Activated T-cell treated with anti-CD3 and anti-CD28 coated beads, Interleukin-2, amount 50 U/mL, for 4 hours (primary cell): ENCODE data around the gene NPEPL1. TPM values are rescaled to one million over a fixed set of nuclear protein-coding genes. Genes with fewer than 3 reads are reported as not detected.

ENCODE experiments used
- ATAC-seq, 2 donors: fragments of 200-7000 bp; cut with Tn5 transposase; one replicate each; pipeline ENCODE4 v1.10.0; 2021
- DNase-seq: peaks from one replicate; pipeline ENCODE4 v3.0.0-alpha.2; 2020
- H3K27me3 Mint-ChIP-seq: one replicate; pipeline ENCODE4 v1.8.0; 2021; ENCODE audit warnings: low read depth, mixed read lengths
- H3K36me3 Mint-ChIP-seq: one replicate; pipeline ENCODE4 v1.8.0; 2022; ENCODE audit warnings: mixed read lengths; ENCODE audit not compliant: insufficient read depth
- H3K4me1 Mint-ChIP-seq: one replicate; pipeline ENCODE4 v1.8.0; 2021; ENCODE audit warnings: low read depth, mixed read lengths
- H3K4me3 Mint-ChIP-seq: one replicate; pipeline ENCODE4 v1.8.0; 2021; ENCODE audit warnings: mild to moderate bottlenecking, moderate library complexity, mixed read lengths
- H3K9me3 Mint-ChIP-seq: one replicate; pipeline ENCODE4 v1.8.0; 2021; ENCODE audit warnings: mixed read lengths
- total RNA-seq, 3 donors: library from RNA; stranded (reverse); gene quantifications; one replicate each; pipeline ENCODE4 v1.2.1, GENCODE V29; 2021

The NPEPL1 gene
- total RNA-seq, 3 donors from 2014 or later, result 11.5 to 17.2 (median 16.4) TPM

DNA sequence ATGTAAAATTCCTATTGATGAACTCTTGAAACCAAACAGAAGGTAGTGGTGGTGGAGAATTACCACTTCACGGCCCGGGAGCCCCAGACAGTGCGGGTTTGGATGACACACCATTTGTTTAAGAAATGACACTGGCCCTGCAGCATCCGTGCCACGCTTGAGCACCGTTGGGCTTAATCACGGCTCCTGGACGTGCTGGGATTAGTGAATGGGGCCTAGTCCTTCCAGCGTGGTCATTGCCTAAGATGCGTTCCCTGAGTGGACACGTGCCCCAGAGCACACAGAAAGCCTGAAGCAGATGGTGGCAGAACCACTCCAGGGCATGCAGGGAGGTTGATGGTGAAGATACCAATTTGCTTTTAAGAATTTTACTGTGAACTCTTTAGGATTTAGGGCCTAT lies 27.0 kb upstream of the NPEPL1 start:
- Mint-ChIP-seq H3K4me3 (no peak overlapping the region), H3K4me1 (peaks cover 44% of the 10 kb centered on the region), H3K27me3 (no peaks in the 10 kb centered on the region), H3K36me3 (peaks cover 30% of the 10 kb centered on the region), H3K9me3 (no peaks in the 10 kb centered on the region)
- DNase-seq, result no peak
- ATAC-seq, result no peak

DNA sequence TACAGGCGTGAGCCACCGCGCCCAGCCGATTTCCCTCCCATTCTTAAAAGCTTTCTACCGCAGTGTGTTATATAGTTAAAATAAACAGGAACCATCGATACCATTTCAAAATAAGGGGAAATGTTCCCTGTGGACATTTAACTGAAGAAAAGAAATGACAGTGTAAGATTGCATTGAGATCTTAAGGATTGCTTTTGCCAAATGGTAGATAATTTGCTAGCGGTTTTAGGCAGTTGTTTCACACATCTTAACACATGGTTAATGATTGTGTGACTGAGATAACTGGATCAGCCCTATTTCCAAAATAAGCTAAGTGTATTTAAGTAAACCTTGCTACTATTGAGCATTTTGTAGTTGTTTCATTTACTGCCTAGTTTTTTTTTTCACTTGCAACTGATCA lies 25.9 kb upstream of the NPEPL1 start:
- DNase-seq (no peak), ATAC-seq (no peak)
- H3K27me3 Mint-ChIP-seq, result no peaks in the 10 kb centered on the region
- H3K4me3 Mint-ChIP-seq, result no peak overlapping the region
- H3K36me3 Mint-ChIP-seq, result peaks cover 27% of the 10 kb centered on the region
- no peaks in the 10 kb centered on the region for H3K9me3 Mint-ChIP-seq
- H3K4me1 Mint-ChIP-seq, result peaks cover 34% of the 10 kb centered on the region

DNA sequence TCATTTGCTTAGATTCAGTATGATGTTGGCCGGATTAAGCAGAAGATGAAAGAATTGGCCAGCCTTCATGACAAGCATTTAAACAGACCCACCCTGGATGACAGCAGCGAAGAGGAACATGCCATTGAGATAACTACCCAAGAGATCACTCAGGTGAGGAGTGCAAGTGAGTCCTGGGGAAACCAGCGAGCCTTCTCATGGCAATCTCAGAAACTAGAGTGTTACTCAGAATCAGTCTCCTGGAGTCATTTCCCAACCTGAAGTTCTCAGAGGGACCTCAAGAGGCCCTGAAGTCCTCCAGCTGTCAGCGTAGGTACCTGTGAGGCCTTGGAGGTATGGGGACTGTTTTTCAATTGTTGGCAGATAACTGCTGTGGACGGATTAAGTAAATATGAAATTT lies 24.6 kb upstream of the NPEPL1 start:
- peaks cover 30% of the 10 kb centered on the region for H3K36me3 Mint-ChIP-seq
- no peak for ATAC-seq
- no peaks in the 10 kb centered on the region for H3K9me3 Mint-ChIP-seq
- no peak for DNase-seq
- peaks cover 26% of the 10 kb centered on the region for H3K4me1 Mint-ChIP-seq
- H3K4me3 Mint-ChIP-seq, result no peak overlapping the region
- no peaks in the 10 kb centered on the region for H3K27me3 Mint-ChIP-seq

DNA sequence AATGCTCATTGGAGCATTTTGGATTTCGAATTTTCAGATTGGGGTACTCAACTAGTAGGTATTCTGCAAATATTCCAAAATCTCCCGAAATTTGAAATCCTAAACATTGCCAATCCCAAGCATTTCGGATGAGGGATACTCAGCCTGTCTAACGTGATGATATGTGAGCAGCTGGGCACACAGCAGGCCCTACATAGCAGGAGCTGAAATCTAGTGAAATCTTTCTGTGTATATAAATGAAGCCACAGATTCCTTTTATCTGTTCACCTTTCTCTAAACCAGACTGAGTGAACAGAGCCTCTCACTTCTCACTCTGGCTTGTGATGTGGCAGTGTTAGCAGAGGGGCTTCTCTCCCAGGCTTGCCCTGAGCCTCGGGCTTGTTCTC lies 23.7 kb upstream of the NPEPL1 start:
- no peaks in the 10 kb centered on the region for H3K27me3 Mint-ChIP-seq
- H3K4me1 Mint-ChIP-seq, result peaks cover 22% of the 10 kb centered on the region
- ATAC-seq (no peak), DNase-seq (no peak)
- no peaks in the 10 kb centered on the region for H3K9me3 Mint-ChIP-seq
- no peak overlapping the region for H3K4me3 Mint-ChIP-seq
- peaks cover 29% of the 10 kb centered on the region for H3K36me3 Mint-ChIP-seq

DNA sequence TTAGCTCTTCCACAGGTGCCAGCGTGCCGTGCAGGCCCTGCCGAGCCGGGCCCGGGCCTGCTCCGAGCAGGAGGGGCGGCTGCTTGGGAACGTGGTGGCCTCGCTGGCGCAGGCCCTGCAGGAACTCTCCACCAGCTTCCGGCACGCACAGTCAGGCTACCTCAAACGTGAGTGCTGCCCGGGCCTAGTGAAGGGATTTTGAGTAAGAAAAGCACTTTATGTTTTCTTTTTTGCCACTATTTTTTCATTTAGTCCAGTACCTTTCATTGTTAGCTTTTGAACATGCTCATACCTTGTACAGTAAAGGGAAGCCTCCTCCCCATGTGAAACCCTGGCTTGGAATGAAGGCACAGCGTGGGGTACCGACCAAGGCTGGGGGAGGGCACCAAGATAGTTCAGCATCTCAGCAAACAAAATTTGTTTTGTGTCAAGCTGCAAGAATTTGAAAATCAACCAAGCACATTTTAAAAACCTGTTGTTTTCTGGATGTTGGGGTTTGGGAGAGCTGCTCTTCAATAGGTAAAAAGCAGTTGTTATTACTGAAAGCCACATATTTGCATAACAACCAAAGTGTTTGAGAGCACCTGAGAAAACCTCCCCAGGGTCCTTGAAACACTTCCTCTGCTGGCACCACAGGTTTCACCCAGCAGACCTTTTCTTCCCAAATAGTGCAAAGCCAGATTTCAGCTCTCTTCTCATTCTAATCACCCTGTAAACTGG lies 23.2 kb upstream of the NPEPL1 start:
- Mint-ChIP-seq H3K4me1 (peaks cover 18% of the 10 kb centered on the region), H3K36me3 (peaks cover 31% of the 10 kb centered on the region), H3K9me3 (no peaks in the 10 kb centered on the region), H3K4me3 (no peak overlapping the region), H3K27me3 (no peaks in the 10 kb centered on the region)
- ATAC-seq, result no peak
- no peak for DNase-seq

- DNase-seq, result no peak
- H3K27me3 Mint-ChIP-seq, result no peaks in the 10 kb centered on the region
- peaks cover 33% of the 10 kb centered on the region for H3K36me3 Mint-ChIP-seq
- ATAC-seq, result no peak
- peaks cover 12% of the 10 kb centered on the region for H3K4me1 Mint-ChIP-seq
- H3K4me3 Mint-ChIP-seq, result no peak overlapping the region
- H3K9me3 Mint-ChIP-seq, result no peaks in the 10 kb centered on the region
Measured at GRCh38 chr20:58670102-58670501, 22.5 kb upstream of the NPEPL1 start.

DNA sequence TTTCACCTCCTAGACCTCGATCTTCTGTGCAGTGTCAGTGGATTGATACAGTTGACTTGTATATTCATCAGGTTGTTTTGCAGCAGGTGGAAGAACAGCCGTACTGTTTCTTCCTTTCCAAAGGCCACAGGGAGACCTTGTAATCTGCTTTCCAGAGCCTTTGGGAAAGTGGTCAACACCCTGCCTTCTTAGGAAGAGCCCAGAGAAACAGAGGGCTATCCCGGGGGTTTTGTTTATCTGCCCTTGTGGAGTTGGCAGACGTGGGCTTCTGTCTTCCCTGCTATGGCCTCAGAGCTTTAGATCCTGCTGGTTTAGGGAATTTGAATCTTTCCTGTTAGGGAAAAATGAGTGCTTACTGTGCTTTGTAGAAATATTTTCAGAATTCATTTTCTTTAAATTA lies 21.9 kb upstream of the NPEPL1 start:
- no peak overlapping the region for H3K4me3 Mint-ChIP-seq
- H3K9me3 Mint-ChIP-seq, result no peaks in the 10 kb centered on the region
- no peak for DNase-seq
- peaks cover 9% of the 10 kb centered on the region for H3K4me1 Mint-ChIP-seq
- peaks cover 36% of the 10 kb centered on the region for H3K36me3 Mint-ChIP-seq
- ATAC-seq, result no peak
- H3K27me3 Mint-ChIP-seq, result no peaks in the 10 kb centered on the region

- no peak overlapping the region for H3K4me3 Mint-ChIP-seq
- peaks cover 31% of the 10 kb centered on the region for H3K36me3 Mint-ChIP-seq
- H3K9me3 Mint-ChIP-seq, result no peaks in the 10 kb centered on the region
- peaks cover 3% of the 10 kb centered on the region for H3K4me1 Mint-ChIP-seq
- ATAC-seq (no peak), DNase-seq (no peak)
- no peaks in the 10 kb centered on the region for H3K27me3 Mint-ChIP-seq
Measured at GRCh38 chr20:58673119-58673518, 19.5 kb upstream of the NPEPL1 start.

DNA sequence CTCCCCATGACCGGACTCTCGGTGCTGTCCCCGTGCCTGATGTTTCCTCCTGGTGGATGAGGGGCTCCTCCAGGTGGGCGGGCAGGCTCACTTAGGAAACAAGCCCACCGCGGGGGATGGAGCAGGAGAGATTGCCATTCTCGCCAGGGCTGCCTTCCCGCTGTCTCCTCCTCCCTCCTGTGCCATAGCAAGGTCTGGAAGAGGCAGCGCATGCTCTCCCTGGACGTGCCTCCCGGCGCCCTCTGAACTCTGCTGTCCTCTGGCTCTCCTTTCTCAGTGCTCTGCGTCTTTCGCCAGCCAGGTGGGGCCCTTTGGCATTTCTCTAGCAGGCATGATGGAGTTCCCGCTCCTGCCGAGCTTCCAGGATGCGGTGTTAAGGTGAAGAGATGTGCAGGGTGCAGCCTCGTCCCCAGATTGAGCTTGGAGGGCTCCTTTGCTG lies 17.4 kb upstream of the NPEPL1 start:
- peaks cover 44% of the 10 kb centered on the region for H3K36me3 Mint-ChIP-seq
- no peak overlapping the region for H3K4me3 Mint-ChIP-seq
- no peak for DNase-seq
- H3K4me1 Mint-ChIP-seq, result peaks cover 4% of the 10 kb centered on the region
- no peaks in the 10 kb centered on the region for H3K9me3 Mint-ChIP-seq
- no peaks in the 10 kb centered on the region for H3K27me3 Mint-ChIP-seq
- ATAC-seq, result no peak

DNA sequence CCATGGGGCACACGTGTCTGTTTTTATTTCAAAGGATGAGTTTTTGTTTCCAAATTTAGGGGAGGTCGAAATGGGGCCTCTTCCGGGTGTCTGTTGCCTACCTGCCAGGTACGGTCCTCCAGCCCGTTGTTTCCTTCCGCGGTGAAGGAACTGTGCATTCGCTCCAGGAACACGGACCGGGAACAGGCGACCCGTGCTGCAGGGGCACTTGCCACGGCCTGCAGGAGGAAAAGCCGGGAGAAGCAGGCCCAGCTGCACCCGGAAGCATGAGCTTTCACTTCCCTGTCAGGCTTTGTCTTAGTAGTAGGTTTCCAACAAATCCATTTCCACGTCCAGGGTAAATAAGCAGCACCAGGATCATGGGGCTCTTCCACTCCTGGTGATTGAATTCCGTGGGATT lies 17.0 kb upstream of the NPEPL1 start:
- H3K9me3 Mint-ChIP-seq, result no peaks in the 10 kb centered on the region
- H3K36me3 Mint-ChIP-seq, result peaks cover 43% of the 10 kb centered on the region
- peaks cover 1% of the 10 kb centered on the region for H3K4me1 Mint-ChIP-seq
- DNase-seq (no peak), ATAC-seq (no peak)
- H3K27me3 Mint-ChIP-seq, result no peaks in the 10 kb centered on the region
- H3K4me3 Mint-ChIP-seq, result no peak overlapping the region

DNA sequence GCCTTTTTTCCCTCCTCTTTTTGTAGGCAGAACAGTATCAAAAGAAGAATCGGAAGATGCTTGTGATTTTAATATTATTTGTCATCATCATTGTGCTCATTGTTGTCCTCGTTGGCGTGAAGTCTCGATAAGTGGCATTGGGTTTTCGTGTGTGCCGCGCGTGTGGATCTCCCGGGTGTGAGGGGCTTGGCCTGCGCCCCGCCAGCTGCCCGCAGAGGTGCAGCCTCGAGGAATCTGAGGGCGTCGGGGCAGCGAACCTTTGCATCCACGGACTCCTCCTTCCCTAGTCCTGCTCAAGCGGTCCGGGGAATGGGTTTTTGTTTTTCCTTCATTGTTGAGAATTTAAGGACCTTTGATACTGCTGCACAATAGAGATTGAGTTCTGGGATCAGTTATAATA lies 16.4 kb upstream of the NPEPL1 start:
- no peak for DNase-seq
- H3K27me3 Mint-ChIP-seq, result no peaks in the 10 kb centered on the region
- peaks cover 1% of the 10 kb centered on the region for H3K4me1 Mint-ChIP-seq
- no peak for ATAC-seq
- H3K4me3 Mint-ChIP-seq, result no peak overlapping the region
- H3K9me3 Mint-ChIP-seq, result no peaks in the 10 kb centered on the region
- H3K36me3 Mint-ChIP-seq, result peaks cover 44% of the 10 kb centered on the region

DNA sequence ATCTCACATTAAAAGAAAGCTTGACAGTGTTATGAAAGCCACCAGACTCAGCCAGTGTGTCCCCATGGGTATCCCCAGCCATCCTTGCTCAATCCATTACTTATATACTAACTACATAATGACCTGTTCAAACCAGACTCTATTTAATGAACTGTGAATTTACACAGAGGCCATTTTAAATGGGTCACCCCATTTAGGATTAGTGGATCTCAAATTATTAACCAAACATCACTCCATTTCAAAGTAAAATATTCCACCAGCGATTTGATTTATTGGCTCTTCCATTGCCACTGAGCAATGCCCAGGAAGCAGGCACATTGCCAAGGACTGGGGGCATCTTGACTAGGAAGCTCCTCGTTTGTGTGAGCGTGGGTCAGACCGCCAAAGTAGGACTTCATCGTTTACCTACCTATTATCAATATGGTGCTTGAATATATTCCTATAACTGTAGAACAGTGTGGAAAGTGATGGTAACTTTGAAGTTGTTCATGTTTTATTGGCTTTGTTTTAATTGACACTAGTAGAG lies 15.5 kb upstream of the NPEPL1 start:
- no peaks in the 10 kb centered on the region for H3K27me3 Mint-ChIP-seq
- peaks cover 44% of the 10 kb centered on the region for H3K36me3 Mint-ChIP-seq
- H3K4me1 Mint-ChIP-seq, result peaks cover 1% of the 10 kb centered on the region
- no peaks in the 10 kb centered on the region for H3K9me3 Mint-ChIP-seq
- no peak overlapping the region for H3K4me3 Mint-ChIP-seq
- no peak for ATAC-seq
- DNase-seq, result no peak

- no peak for ATAC-seq
- H3K4me1 Mint-ChIP-seq, result peaks cover 1% of the 10 kb centered on the region
- no peaks in the 10 kb centered on the region for H3K27me3 Mint-ChIP-seq
- no peaks in the 10 kb centered on the region for H3K9me3 Mint-ChIP-seq
- H3K4me3 Mint-ChIP-seq, result no peak overlapping the region
- H3K36me3 Mint-ChIP-seq, result peaks cover 41% of the 10 kb centered on the region
- no peak for DNase-seq
Measured at GRCh38 chr20:58677808-58678207, 14.8 kb upstream of the NPEPL1 start.

- H3K27me3 Mint-ChIP-seq, result no peaks in the 10 kb centered on the region
- H3K4me3 Mint-ChIP-seq, result no peak overlapping the region
Measured at GRCh38 chr20:58678806-58679205, 13.8 kb upstream of the NPEPL1 start.

DNA sequence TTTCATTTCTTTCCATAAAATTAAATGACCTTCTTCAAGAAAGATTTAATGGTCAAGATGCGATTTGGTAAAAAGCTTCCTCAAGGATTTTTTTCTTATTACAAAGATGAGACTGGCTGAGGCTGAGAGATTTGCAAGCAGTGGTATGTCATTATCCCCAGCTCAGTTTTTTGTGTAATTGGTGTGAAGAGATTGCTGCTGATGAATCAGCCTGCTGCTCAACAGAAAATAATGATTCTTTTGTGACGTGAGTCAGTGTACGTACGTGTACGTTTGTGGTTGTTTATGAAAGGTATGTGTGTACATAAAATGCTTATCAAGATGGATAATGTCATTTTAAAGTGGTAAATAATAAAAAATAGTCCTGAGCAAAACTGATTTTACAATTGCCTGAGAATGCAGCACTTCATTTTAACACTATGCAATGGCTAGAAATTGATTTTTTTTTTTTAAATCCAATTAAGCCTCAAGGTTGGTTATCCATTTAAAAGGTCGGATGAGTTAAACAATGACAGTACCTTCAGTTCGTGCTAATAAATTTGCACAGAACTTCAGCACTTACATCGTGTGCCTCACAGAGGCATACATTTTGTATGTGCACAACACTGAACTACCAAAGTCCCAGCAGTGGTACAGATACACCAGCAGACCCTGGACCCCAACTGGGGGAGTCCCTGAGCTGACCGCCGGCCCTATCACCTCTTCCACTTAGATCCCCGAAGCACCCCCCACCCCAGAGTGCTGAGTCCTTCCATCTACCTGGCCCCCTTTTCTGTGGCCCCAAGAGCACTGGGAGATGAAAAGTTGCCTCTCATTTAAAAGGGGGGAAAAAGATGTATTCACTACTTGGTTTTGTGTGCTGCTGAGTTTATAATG lies 9.7 kb upstream of the NPEPL1 start:
- peaks cover 22% of the 10 kb centered on the region for H3K36me3 Mint-ChIP-seq
- no peak for DNase-seq
- peaks cover 1% of the 10 kb centered on the region for H3K4me1 Mint-ChIP-seq
- no peaks in the 10 kb centered on the region for H3K9me3 Mint-ChIP-seq
- H3K27me3 Mint-ChIP-seq, result no peaks in the 10 kb centered on the region
- ATAC-seq, result no peak
- H3K4me3 Mint-ChIP-seq, result no peak overlapping the region

More at GRCh38 chr20:58678806-58679205, 13.8 kb upstream of the NPEPL1 start:
- no peak for ATAC-seq
- Mint-ChIP-seq H3K9me3 (no peaks in the 10 kb centered on the region), H3K36me3 (peaks cover 36% of the 10 kb centered on the region), H3K4me1 (peaks cover 1% of the 10 kb centered on the region)
- DNase-seq, result no peak
